Left lung (tissue), 10 donors: ENCODE data around the gene HOXD1. TPM values are rescaled to one million over a fixed set of nuclear protein-coding genes. Genes with fewer than 3 reads are reported as not detected.

Experiments used
- ATAC-seq: fragments of 200-7000 bp; cut with Tn5 transposase; one replicate; pipeline ENCODE4 v1.9.1; 2020; ENCODE audit warnings: moderate library complexity
- DNase-seq, 4 donors: peaks; one replicate each; pipeline ENCODE4 v3.0.0-alpha.2; 2013 to 2020
- H3K27ac ChIP-seq, 2 donors: fragments of 200-600 bp; sonication (generic) in 1 of 2; one replicate each; pipeline versions ENCODE4 v1.5.0 to v1.8.0; 2020 to 2021
- H3K27me3 ChIP-seq, 2 donors: fragments of 200-600 bp; sonication (generic) in 1 of 2; one replicate each; pipeline versions ENCODE4 v1.5.0 to v1.8.0; 2020 to 2021
- H3K36me3 ChIP-seq, 2 donors: fragments of 200-600 bp; sonication (generic) in 1 of 2; one replicate each; pipeline versions ENCODE4 v1.5.0 to v1.8.0; 2020 to 2021
- H3K4me1 ChIP-seq, 2 donors: fragments of 200-600 bp; one replicate each; pipeline ENCODE4 v1.8.0; 2021
- H3K4me3 ChIP-seq, 2 donors: fragments of 200-600 bp; sonication (generic) in 1 of 2; one replicate each; pipeline versions ENCODE4 v1.5.0 to v1.8.0; 2020 to 2021; ENCODE audit warnings: mild to moderate bottlenecking in 1 of 2
- H3K9me3 ChIP-seq, 2 donors: fragments of 200-600 bp; sonication (generic) in 1 of 2; one replicate each; pipeline versions ENCODE4 v1.5.0 to v1.8.0; 2020 to 2021
- intact Hi-C, 2 donors: fragments of 100-400 bp; cut with DNase I; formaldehyde crosslinking; loops; one replicate each; pipeline versions ENCODE4 v1.11.2 to v1.14.2; 2022
- polyA plus RNA-seq, 6 donors: library from polyadenylated mRNA; unstranded; fragments of 120-200 nt; gene quantifications; one replicate each; pipeline ENCODE4 v1.2.1, GENCODE V29; 2013; ENCODE audit not compliant: insufficient read length in 6 of 6
- total RNA-seq, 2 donors: library from RNA; stranded (reverse); fragmentation: NEBNext Ultra II Directional; extraction: Animal tissue kit (Norgen Biotek cat#: 25700); gene quantifications; one replicate each; pipeline ENCODE4 v1.2.1, GENCODE V29; 2021
- TF ChIP-seq, protein P1 (sequence below), 2 donors: fragments of 200-600 bp; sonication (generic) in 1 of 2; IDR thresholded peaks; one replicate each; pipeline versions ENCODE4 v1.5.0 to v1.8.0; 2021; ENCODE audit warnings: antibody characterized with exemption in 2 of 2
- donor health status: DM: no; HTN: yes; CAD: no.
- donor health status: DM: no; HTN: no; CAD: no.

HOXD1 gene
- total and polyA plus RNA-seq, 8 donors = 0.35 to 5.9 (median 1.9) TPM

DNA sequence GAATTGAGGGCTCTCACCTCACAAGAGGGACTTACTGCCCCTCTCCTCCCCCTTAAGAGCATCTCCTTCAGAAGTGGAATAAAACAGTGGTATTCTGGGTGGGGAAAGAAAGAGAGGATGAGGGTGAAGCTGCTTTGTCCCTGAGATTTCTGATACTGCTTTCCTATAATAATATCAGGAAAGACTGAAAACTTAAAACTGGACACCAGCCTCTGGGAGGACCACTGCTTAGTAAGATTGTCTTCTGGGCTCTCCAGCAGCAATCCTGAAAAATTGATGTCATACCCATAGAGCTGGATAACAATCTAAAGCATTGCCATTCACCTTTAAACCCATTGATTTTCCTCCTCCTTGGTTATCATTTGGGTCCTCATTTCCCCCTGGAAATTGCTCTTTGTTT, 41.8 kb upstream of the HOXD1 start:
- ATAC-seq (no peak), DNase-seq (no peak)
- TF ChIP-seq, protein P1, sequence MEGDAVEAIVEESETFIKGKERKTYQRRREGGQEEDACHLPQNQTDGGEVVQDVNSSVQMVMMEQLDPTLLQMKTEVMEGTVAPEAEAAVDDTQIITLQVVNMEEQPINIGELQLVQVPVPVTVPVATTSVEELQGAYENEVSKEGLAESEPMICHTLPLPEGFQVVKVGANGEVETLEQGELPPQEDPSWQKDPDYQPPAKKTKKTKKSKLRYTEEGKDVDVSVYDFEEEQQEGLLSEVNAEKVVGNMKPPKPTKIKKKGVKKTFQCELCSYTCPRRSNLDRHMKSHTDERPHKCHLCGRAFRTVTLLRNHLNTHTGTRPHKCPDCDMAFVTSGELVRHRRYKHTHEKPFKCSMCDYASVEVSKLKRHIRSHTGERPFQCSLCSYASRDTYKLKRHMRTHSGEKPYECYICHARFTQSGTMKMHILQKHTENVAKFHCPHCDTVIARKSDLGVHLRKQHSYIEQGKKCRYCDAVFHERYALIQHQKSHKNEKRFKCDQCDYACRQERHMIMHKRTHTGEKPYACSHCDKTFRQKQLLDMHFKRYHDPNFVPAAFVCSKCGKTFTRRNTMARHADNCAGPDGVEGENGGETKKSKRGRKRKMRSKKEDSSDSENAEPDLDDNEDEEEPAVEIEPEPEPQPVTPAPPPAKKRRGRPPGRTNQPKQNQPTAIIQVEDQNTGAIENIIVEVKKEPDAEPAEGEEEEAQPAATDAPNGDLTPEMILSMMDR (IDR thresholded peaks at IDR 0.05) = no peak
- H3K36me3 ChIP-seq = no peaks in the 10 kb centered on the region
- peaks cover 71 to 100% of the 10 kb centered on the region in 2 donors for H3K27me3 ChIP-seq
- H3K4me3 ChIP-seq = no peak overlapping the region
- intact Hi-C loops = loop anchor here in 1 of 2 donors (10.0 kb wide), 1 partner anchor 308 kb away; no protein-coding TSS in a partner anchor
- no peaks in the 10 kb centered on the region for H3K9me3 ChIP-seq
- no peaks in the 10 kb centered on the region for H3K4me1 ChIP-seq
- no peak overlapping the region for H3K27ac ChIP-seq

DNA sequence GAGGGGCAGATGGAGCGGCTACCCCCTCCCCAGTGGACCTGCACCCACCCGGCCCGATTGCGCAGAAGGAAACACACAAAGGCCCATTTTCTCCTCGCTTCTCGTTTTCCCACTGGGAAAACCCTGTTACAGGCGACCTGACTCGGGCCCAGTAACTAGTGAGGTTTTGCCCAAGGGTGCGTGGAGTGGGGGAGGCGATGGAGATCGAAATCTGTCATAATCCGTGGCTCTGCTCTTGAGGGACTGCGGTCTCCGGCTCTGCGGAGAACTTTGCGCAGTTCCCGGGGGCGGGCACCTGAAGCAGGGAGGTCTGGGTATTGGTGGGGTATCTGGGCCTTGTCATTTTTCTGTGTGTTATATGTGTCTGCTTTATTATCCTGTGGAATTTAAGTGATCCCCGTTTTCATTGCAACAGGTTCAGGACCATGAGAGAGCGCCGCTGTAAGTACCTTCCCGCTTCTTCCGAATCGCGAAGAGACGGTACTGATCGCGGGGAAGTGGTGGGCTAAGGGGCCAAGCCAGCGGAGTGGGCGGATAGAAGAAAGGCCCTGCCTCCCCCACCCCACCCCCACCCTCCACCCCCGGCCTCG, 41.2 kb upstream of the HOXD1 start:
- DNase-seq (no peak), ATAC-seq (no peak)
- H3K9me3 ChIP-seq = no peaks in the 10 kb centered on the region
- H3K36me3 ChIP-seq = no peaks in the 10 kb centered on the region
- H3K27me3 ChIP-seq = peaks cover 77 to 100% of the 10 kb centered on the region in 2 donors
- no peak overlapping the region for H3K4me3 ChIP-seq
- H3K27ac ChIP-seq = no peak overlapping the region
- intact Hi-C loops = loop anchor here in 1 of 2 donors (10.0 kb wide), 1 partner anchor 307 kb away; no protein-coding TSS in a partner anchor
- TF ChIP-seq, protein P1 (IDR thresholded peaks at IDR 0.05) = no peak
- no peaks in the 10 kb centered on the region for H3K4me1 ChIP-seq

DNA sequence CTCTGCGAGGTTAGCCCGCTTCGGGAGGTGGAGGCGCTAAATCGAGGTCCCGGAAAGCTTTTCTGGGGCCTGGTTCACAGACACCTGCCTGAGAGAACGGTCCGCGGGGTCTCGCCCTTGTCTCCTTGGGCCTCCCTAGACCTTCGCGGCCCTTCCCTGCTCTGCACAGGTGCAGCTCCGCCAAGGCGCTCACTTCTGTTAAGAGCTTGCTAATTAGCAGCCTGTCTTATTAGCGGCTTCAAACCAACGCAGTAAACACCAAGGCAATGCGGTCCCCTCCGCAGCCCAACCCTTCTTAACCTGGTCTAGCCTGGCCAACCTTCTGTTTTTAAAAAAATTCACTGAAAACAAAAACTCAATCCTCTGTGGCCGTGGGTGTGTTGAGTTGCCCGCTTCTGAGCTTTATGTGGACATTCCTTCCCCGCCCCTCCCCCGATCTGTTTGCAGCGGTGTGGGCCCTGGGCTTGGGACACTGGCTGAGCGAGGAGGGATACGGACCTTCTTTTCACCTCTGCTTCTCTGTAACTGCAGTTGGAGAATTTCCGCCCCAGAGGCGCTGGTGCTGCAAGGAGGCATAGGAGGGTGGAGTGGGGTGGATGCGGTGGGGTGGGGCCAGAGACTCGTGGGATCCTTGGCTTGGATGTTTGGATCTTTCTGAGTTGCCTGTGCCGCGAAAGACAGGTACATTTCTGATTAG, 40.5 kb upstream of the HOXD1 start:
- H3K27ac ChIP-seq = no peak overlapping the region
- H3K27me3 ChIP-seq = peaks cover 83 to 100% of the 10 kb centered on the region in 2 donors
- TF ChIP-seq, protein P1 (IDR thresholded peaks at IDR 0.05) = no peak
- H3K36me3 ChIP-seq = no peaks in the 10 kb centered on the region
- no peak for ATAC-seq
- H3K4me1 ChIP-seq = no peaks in the 10 kb centered on the region
- no peaks in the 10 kb centered on the region for H3K9me3 ChIP-seq
- intact Hi-C loops = loop anchor here in 1 of 2 donors (10.0 kb wide), 1 partner anchor 307 kb away; no protein-coding TSS in a partner anchor
- no peak overlapping the region for H3K4me3 ChIP-seq
- DNase-seq = no peak

DNA sequence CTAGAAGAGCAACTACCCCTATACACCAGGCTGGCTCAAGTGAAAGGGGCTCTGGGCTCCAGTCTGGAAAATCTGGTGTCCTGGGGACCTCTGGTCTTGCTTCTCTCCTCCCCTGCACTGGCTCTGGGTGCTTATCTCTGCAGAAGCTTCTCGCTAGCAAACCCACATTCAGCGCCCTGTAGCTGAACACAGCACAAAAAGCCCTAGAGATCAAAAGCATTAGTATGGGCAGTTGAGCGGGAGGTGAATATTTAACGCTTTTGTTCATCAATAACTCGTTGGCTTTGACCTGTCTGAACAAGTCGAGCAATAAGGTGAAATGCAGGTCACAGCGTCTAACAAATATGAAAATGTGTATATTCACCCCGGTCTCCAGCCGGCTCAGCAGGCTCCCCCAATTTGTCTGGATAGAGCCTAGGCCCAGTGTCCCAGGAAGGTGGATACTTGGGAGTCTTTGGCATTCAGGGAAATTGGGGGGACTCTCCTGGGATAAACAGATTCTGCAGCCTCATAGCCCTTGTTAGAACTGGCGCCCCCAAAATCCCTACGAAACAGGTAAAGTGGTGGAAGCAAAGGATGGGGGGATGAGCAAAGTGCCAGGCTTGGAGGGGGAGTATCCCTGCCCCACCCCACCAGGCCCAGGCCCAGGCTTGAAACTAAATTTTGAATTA, 39.6 kb upstream of the HOXD1 start:
- Histone ChIP-seq H3K36me3 (no peaks in the 10 kb centered on the region), H3K27ac (no peak overlapping the region), H3K27me3 (peaks cover 93 to 100% of the 10 kb centered on the region in 2 donors), H3K4me1 (no peaks in the 10 kb centered on the region), H3K9me3 (no peaks in the 10 kb centered on the region), H3K4me3 (no peak overlapping the region)
- DNase-seq (no peak), ATAC-seq (no peak)
- intact Hi-C loops = loop anchor here in 1 of 2 donors (10.0 kb wide), 1 partner anchor 306 kb away; no protein-coding TSS in a partner anchor
- TF ChIP-seq, protein P1 (IDR thresholded peaks at IDR 0.05) = no peak

DNA sequence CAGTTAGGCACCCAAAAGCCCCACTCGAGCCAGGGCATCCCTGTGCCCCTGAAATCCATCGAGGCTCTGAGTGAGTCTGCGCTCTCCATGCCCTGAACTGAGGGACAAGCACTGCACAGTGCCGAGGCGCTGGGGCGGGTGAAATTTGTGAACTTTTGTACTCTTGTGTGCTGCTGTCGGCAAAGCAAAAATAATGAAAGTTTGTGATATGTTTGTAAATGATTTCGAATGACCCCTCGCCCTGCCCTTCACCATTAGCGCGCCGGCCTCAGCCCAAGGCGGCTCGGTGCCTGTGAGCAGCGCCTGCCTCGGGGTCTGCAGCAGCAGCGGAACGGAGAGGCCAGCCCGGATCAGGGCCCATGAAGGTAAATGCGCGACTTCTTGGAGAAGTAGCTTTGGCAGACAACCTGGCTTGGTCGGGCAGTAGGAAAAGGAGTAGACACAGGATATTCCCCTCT, 39.0 kb upstream of the HOXD1 start:
- no peaks in the 10 kb centered on the region for H3K36me3 ChIP-seq

More for the DNA sequence above, 39.0 kb upstream of the HOXD1 start:
- H3K9me3 ChIP-seq = no peaks in the 10 kb centered on the region
- ATAC-seq (no peak), DNase-seq (no peak)
- intact Hi-C loops = loop anchor here in 1 of 2 donors (10.0 kb wide), 1 partner anchor 305 kb away; no protein-coding TSS in a partner anchor
- no peak overlapping the region for H3K4me3 ChIP-seq
- no peaks in the 10 kb centered on the region for H3K4me1 ChIP-seq
- H3K27me3 ChIP-seq = peaks cover 97 to 100% of the 10 kb centered on the region in 2 donors
- TF ChIP-seq, protein P1 (IDR thresholded peaks at IDR 0.05) = no peak
- H3K27ac ChIP-seq = no peak overlapping the region
